GM19452 (cell line): ENCODE data around the gene PLXNC1.

ENCODE experiments used
- ATAC-seq: cut with Tn5 transposase; IDR thresholded peaks from one replicate; pipeline ENCODE4 v1.9.1; 2021; ENCODE audit not compliant: unreplicated experiment

The PLXNC1 gene

DNA sequence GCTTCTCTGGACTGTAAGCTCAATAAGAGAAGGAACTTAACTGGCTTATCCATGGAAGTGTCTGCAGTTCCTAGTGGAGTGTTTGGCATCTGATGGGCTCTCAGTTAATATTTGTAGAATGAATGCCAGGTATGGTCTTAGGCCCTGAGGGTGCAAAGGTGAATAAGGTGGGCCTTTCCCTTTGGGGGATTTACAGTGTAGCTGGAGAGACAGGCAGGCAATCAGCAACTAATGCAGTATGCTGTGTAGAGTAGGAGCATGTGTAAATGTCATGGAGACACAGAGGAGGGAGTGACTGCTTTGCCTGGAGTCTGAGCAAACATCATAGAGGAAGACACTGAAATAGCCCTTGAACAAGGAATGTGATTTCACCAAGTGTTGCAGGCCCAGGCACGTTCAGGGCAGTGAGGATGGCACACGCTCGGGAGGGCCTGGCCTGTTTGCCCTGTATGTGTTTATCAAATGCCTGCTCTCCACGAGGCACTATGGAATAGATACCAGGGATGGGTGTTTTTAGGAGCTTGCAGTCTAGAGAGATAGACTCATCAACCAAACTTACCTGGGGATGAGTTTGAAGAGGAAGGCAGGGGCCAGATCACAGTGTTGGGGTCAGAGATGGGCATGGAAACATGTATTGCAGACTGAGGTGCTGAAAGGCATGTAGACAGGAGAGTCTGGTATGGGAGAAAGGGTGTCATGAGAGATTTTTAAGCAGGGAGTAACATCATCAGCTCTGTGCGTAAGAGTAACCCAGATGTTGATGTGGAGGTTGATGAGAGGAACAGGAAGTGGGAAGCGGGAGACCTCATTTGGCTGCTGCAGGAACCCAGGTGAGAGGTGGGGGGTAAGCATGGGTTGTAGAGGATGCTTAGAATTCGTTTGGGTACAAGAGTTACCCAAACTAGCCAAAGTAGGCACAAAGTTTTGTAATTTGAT lies 54.1 kb downstream of the PLXNC1 start:
- ATAC-seq = no peak

DNA sequence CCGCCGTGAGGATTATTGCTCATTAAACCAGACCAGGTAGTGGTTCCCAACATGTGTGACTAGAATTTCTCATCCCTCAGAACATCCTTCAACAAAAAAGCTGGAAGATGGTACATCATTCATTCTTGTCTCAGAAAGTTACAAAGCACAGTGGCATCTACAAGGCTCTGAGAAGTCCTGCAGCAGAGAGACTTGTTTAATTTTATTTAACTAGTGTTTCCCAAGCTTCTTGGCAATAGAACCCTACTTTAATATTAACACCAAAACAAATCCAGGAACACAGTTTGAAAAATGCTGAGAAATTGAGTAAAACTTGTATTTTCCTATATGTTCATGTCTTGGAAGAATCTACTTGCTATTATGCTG lies 54.8 kb downstream of the PLXNC1 start:
- ATAC-seq = no peak

GRCh38 chr12:94203796-94204195 lies 55.4 kb downstream of the PLXNC1 start:
- ATAC-seq = no peak

DNA sequence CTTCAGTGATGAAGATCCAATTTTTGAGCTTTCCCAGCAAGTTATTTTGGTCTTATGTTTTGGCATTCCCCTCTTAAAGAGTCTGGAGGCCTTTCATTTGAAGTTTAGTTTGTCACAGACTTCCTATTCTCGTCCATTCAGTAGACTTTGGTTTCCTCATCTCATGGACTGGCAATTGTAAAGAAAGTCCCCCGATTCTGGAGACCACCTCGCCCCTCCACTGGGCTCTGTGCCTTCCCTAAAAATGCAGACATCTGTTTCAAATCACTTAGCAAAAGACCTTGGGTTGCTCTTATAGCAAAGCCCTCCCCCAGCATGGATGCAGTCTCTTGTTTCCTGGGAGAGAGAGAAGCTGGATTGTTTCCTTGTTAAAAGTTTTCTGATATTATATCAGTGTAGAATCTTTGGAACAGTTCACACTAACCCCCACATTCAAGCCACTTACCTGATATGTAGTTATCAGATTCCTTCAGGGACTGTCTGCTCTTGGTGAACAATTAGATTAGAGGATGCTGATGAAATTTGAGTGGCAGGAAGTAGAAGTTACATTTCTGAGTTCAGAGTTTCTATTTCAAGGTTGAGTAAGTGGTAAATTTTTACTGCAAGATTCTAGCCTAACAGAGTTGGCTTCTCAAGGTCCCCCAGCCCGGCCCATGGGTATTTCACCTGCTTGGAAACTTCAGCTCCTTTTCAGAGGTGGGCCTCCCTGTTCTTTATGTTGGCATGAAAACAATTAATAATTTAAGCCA lies 56.3 kb downstream of the PLXNC1 start:
- peak; percentile 28 for ATAC-seq

GRCh38 chr12:94205822-94206221 lies 57.4 kb downstream of the PLXNC1 start:
- ATAC-seq = no peak

- no peak for ATAC-seq
Observed at GRCh38 chr12:94206886-94207285, 58.5 kb downstream of the PLXNC1 start.

DNA sequence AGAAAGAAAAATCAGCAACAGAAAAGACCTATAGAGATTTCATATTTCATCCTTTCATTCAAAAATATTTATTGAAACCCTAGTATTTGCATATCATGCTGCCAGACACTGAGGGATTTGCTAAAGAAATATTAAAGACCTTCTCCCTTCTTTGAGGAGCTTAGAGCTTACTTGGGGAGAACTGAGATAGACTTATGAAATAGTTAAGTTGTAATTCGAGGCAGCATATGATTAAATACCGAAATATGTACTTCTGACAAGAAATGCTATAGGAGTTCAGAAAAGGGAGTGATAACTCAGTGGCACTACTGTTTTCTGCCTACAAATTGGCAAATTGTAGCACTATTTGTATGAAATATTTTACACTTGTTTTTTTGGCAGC lies 59.1 kb downstream of the PLXNC1 start:
- ATAC-seq = no peak

- peak; percentile 76 for ATAC-seq
Observed at GRCh38 chr12:94207849-94208621, 59.7 kb downstream of the PLXNC1 start.

- ATAC-seq = peak; percentile 50
Observed at GRCh38 chr12:94208622-94208966, 60.2 kb downstream of the PLXNC1 start.

GRCh38 chr12:94209240-94209639 lies 60.9 kb downstream of the PLXNC1 start:
- no peak for ATAC-seq

GRCh38 chr12:94211021-94211420 lies 62.6 kb downstream of the PLXNC1 start:
- ATAC-seq = no peak

DNA sequence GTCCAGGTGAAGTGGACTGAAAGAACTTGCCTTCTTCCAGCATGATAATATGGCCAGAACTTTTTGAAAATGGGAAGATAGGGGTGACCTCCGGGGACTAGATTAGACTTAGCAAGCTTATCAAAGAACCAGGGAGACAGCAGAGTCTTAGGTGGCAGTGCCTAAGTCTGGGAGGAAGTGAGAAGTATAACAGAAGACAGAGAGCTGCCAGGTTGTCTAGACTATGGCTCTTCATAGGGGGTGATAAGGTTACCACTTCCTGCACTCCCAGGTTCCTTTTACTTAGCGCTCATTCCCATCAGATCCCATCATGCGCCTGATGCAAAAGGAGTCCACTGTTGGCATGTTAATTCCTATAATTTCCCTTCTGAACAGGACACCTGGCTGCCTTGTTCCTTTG lies 69.9 kb downstream of the PLXNC1 start:
- ATAC-seq = no peak

DNA sequence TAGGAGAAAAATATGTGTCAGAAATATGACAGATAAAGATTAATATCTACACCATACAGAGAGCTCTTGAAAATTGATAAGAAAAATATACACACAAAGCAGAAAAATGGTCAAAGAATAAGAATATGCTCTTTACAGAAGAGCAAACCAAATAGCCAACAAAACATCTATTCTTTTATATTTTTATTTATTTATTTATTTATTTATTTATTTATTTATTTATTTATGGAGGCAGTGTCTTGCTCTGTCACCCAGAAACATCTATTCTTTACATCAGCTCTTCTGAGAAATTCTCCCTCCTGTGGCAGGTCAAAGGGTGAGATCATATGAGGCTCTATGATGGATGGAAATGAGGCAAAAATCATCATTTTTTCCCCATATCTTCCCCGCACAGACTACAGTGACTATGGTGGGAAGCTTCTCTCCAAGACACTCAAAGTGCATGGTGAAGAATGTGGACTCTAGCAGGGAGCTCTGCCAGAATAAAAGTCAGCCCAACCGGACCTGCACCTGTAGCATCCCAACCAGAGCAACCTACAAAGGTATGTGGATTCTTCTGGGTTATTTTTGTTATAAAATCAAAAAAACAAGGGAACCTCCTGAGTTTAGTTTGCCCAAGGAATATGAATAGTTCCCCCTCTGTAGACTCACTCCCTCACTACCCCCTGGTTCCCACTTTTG lies 71.4 kb downstream of the PLXNC1 start:
- ATAC-seq = no peak

DNA sequence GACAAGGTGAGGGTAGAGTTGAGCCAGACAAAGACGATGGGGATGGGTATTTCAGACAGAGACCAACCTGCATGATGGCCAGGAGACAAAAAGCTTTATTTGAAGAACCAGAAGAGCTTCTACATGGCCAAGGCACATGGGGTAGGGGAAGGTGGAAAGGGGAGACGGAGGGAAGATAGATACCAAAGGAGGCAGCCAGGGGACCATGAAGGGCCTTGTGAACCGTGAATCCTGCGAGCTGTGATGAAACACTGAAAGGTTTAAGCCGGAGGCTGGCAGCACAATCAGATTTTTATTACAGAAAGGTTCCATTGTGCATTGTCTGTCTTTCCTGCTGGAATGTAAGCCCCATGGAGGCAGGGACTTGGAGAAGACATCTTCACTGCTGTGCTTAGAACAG lies 72.4 kb downstream of the PLXNC1 start:
- no peak for ATAC-seq

DNA sequence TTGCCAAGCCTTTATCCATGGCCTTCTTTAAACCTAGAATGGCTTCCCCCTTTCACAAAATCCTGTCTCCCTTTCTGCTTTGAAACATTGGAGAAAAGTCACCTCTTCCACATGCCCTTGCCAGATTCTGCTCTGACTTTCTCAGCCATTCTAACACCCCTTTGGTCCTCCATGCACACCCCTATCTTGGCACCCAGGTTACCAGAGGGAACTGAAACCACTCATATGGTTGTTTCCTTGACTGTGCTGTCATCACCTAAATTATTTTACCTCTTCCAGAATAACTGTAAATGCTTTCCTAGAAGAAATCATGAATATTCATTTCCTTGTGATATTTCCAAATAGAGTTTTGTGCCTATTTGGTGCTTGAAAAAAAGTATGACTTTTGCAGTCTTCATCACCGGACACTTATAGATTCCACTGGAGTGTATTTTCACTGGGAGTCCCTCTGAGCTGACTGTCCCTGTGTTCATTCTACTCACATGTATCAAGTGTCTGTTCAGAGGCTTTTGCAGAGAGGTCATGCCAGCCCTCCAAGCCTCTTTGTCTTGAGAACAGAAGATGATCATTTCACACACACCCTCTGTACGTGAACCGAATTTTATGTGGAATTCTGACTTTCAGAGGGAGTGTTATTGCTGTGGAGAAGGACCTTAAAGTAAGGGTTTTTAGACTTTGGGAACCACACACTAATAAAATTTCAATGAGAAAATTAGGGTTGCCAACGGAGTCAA lies 74.1 kb downstream of the PLXNC1 start:
- ATAC-seq = peak; percentile 55

GRCh38 chr12:94223842-94224241 lies 75.5 kb downstream of the PLXNC1 start:
- no peak for ATAC-seq

- no peak for ATAC-seq
Observed at GRCh38 chr12:94225506-94225905, 77.1 kb downstream of the PLXNC1 start.

DNA sequence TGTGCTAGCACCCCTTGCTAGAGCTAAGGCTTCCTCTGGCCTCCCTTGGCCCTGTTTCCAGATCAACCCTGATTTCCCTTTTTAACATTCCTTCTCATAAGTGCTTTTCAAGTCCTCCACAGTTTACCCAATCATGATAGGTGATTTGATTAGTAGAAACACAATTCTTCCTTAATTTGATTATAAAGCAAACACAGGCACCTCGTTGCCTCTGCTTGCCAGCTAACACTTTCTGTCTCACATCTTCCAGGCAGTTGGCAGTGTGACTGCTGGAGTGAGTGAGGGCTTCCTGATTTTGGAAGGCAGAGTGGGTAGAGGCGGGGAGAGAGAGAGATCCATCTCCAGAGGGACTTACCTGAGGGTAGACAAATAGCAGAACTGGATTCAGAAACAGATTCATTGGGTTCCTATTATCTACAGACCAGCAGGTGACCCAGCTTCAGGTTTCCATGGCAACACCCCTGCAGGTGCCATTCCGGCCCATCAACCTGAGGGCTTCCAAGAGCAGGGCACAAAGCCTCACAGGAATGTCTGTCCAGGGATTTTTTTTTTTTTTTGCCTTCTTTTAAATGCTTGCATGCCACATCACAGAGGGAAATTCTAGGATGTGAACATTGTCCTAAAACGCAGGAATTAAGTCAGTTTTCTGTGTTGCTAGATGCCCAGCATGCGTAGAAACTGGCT lies 77.7 kb downstream of the PLXNC1 start:
- no peak for ATAC-seq

DNA sequence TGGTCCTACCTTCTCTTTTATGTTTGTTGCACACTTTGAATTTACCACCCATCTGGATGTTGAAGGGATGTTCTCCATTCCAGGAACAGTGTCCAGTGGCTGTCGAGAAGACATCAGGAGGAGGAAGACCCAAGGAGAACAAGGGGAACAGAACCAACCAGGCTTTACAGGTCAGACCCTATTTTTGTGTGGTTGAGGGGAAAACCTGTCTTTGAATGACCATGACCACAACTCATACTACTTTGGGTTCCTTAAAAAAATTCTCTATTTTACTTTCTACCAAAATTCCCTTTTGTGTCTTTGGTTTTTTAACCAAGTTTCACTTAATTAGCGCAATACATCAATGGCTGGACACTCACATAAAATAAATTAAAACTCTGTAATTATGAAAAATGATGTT lies 78.7 kb downstream of the PLXNC1 start:
- ATAC-seq = no peak

DNA sequence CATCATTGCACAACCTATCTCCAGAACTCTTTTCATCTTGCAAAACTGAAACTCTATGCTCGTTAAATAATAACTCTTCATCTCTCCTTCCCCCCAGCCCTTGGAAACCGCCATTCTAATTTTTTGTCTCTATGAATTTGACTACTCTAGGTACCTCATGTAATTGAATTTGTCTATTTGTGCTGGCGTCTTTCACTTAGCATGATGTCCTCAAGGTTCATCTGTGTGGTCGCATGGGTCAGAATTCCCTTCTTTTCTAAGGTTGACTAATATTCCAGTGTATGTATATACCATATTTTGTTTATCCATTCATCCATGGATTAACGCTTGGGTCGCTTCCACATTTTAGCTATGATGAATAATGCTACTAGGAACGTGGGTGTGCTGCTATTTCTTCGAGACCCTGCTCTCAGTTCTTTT lies 80.1 kb downstream of the PLXNC1 start:
- peak; percentile 59 for ATAC-seq
